GM21360 (cell line): ENCODE measurements around the gene SP8.
"Not testable (repeated sequence)": the region's sequence is repeated elsewhere in the genome, so short reads cannot be mapped to it uniquely, and the experiment has no call there.

ENCODE experiments used
- ATAC-seq: cut with Tn5 transposase; IDR thresholded peaks from one replicate; pipeline ENCODE4 v1.9.1; 2021; ENCODE audit warnings: mild to moderate bottlenecking, moderate library complexity; ENCODE audit not compliant: unreplicated experiment

SP8 gene

DNA sequence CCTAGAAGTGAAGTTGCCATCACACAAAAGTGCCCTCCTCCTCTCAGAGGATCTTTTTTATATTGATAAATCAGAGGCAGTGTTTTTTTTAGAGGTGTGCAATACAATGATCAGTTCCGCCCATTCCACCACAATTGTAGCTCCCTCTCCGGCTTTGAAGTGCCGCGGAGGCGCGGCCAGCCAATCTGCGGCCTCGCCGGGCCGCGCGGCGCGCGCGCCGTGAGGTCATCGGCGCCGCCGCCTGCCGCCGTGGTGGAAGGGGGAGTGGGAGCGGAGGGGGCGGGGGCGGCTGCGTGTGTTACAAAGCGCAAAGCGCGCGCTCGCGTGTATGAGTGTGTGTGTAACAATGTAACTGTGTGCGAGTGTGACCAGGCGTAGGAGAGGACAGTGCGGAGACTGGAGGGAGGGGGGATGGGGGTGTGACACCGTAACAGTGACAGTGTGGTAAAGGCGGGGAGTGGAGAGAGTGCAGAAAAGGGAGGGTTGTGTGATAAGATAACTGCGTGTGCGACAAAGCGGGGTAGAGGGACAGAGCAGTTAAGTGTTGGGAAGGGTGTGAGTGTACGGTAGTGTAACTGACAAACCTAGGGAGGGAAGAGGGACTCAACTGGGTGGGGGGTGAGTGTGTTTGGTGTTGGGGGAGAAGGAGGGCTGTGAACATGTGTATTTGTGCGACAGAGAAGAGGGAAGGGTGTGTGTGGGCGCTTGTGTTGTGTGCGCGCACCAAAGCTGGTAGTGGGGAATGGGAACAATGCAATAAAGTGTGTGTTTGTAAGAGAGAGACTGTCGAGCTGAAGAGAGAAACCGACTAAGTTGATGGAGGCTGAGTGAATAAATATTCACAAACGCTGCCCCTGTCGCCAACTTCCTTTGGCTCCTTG is at the start of gene SP8:
TSS of gene SP8 (minus strand) at position 108 of the 881 bp plus-strand sequence. CDS start at position 20, 88 bp downstream.
- ATAC-seq: no peak

DNA sequence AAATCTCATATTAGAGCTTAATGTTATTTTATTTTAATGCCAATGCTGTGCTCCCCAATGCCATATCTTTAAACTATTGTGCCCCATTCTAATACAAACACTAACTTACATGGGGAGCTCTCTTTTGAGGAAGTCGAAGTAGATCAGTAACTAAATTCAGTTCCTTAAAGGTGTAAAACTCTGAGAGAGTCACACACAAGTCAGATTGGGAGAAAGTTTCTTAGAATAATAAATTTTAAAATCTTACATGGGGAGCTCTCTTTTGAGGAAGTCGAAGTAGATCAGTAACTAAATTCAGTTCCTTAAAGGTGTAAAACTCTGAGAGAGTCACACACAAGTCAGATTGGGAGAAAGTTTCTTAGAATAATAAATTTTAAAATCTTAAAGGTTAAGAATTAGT is 49.7 kb upstream of the SP8 start:
- not testable (repeated sequence) for ATAC-seq

DNA sequence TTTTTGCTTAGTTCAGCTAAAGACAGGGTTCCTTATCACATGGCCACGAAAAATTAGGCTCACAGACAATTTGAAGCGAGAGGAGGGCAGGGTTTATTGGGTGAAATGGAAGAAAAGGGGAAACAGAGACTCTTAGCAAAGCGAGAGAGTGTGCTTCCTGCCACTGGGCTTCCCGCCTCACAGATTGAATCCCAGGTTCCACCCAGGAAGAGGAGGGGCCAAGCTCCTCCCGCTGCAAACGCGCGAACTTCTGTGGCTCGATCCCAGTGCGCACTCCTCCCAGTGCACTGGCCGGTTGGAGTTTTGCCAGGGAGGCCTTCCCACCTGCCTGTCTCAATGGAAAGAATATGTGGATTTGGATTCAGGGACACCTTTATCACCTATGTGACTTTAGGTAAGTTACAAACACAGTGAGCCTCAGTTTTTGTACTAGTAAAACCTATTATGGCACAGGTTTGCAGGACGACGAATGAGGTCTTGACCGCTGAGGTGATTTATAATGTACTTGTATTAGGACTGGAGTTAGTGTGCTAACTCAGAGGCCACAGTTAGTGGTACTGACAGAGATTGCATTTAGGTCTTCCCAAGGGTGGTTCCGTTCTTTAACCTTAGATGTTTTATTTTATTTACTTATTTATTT is 48.5 kb upstream of the SP8 start:
- no peak for ATAC-seq

DNA sequence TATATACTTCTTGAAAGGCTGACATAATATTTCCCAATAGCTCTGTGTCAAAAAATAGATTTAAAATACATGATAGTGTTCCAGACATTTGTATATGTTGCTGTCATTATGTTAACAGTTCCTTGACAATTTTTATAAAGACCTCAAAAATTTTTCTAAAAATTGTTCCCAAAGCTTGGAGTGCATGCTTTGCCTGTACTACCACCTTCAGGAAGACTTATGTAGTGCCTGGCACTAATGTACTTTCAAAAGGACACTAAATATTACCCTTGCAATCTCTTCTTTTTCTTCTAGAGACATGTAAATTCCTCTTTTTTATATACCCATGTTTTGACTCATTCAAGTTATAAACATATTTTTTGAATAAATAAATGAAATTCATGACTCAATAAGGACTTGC is 48.0 kb upstream of the SP8 start:
- no peak for ATAC-seq

DNA sequence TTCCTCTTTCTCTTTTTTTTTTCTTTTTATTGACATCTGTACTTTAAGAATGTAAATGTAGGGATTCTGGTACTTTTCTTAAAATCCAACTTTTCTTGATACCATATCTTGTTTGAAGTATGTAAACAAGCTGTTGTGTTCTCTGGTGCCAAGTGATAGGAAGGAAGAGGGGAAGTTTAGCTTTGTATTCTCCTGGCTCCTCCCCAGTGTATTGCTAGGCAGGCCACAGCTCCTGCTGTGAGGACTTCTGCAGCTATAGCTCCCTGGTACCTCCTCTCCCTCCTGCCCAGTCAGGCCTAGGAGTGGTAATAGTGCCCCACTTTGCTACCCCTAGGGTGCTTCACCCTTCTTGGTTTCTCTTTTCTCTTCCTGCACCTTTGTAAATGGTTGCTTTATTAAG is 45.3 kb upstream of the SP8 start:
- no peak for ATAC-seq

DNA sequence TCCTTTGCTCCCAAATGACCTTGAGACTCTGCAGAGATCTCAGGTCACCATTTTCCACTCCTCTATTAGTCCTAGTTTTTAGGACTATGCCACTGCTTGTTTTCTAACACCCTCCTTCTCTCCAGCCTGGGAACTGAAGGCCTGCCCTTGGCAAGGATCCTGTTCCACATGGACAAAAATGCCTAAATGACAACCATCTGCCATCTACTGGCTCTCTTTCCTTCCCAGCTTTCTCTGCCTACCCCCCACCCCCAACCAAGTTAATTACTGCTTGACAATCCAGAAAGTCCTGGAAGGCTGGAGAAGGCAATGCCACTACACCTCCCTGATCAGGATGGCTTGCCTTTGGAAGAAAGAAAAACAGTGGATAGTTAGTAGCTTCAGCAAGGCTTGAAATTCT is 44.8 kb upstream of the SP8 start:
- no peak for ATAC-seq

DNA sequence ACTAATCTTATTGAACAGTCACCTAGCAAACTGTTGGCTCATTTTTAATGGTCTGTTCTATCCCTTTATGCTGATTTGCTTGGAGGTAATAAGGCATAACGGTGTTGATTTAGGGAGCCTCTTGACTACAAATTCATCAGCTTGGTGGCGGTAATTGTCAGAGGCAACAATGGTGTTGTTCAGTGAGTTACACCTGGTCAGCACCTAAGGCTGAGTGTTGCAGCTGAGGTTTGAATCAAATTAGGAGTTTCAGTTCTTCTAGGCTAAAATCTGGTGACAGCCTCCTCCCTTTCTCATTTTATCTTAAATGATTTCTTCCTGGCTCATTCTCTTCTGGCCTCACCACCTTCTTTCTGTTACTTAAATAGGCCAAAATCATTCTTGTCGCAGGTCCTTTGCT is 42.3 kb upstream of the SP8 start:
- ATAC-seq: no peak

DNA sequence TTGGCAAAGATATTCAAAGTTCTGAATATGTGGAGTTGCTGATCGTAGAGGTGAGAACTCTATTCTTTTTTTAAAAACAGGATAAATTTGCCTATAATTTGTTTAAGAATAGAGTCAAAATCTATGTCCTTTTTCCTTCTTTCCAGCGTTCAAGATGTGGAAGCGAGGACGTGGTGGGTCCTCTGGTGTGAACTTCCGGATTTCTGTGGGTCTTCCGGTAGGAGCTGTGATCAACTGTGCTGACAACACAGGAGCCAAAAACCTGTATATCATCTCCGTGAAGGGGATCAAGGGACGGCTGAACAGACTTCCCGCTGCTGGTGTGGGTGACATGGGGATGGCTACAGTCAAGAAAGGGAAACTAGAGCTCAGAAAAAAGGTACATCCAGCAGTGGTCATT is 40.5 kb upstream of the SP8 start:
- ATAC-seq: no peak

DNA sequence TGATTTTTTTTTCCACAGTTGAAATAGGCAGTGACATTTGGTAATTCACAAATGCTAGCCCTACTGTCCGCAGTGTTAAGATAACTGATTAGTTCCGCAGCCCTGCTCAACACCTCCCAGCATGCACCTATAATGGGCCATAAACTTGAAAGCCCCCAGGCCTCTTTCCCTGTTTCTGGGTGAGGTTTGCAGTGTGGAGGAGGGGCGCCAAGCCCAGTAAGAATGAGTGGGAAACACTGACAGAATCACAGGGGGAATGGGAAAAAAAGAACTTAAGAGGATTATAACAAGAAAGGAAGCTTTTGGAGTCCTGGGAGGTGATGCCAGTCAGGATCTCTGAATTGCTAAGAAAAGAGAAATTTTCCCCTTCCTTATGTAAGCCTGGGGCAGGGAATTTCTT is 39.6 kb upstream of the SP8 start:
- no peak for ATAC-seq

DNA sequence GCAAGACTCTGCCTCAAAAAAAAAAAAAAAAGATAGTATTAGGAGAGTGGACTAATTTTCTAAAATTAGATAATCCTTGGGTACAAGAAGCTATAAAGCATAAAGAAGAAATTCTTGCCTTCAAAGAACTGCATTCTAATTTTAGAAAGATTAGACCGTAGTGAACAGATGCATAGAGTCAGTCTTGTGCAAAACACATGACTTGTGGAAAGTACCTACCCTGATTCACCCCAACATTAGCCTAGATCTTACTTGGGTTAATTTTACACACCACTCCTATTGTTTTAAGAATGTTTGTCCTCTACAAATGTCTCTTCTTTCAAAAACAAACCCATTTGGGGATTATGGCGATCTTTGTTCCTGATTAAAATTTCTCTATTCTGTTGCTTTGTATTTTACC is 38.9 kb upstream of the SP8 start:
- no peak for ATAC-seq

DNA sequence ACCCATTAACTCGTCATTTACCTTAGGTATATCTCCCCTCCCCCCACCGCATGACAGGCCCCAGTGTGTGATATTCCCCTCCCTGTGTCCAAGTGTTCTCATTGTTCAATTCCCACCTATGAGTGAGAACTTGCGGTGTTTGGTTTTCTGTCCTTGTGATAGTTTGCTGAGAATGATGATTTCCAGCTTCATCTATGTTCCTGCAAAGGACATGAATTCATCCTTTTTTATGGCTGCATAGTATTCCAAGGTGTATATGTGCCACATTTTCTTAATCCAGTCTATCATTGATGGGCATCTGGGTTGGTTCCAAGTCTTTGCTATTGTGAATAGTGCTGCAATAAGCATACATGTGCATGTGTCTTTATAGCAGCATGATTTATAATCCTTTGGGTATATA is 34.7 kb upstream of the SP8 start:
- ATAC-seq: not testable (repeated sequence)

DNA sequence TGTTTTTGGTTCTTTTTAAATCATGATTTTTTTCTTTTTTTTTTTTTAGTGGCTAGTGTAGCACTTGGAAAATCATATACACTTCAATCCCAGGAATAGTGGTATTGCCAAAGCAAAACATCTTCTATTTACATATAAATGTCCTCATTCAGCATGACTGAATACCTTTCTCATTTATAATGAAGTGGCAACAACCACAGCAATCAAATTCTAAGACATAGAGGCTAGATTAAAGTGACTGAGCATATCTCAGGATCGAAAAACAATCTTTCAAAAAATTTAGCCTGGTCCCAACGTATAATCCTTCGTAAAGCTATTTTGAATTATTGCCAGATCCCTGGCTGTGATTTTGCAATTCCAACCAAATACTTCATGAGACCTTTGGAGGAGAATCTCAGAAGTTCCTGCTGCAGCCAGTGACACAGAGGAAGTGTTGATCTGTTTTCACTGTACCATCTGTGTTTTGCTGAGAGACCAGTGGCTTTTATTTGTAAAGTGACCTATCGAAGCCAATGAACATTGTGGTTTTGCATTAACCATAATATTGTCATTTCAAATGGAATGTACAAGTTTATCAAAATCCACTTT is 29.8 kb upstream of the SP8 start:
- no peak for ATAC-seq

DNA sequence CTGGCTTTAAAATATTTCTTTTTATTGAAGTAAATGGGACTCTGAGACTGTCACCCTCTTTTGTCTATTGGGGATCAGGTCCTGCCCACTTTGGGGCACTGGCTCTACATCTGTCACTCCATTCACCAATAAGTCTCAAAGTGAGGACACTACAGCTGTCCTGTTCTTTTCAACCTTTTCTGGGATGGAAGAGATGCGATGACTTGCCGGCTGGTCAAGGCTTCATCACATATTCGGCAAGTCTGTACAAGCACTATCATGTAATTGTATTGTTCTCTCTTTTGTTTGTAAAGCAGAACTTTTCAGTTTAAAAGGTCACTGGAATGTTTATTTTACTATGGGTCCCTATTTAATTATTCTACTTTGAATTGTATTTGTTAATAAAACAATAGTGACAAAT is 17.7 kb upstream of the SP8 start:
- no peak for ATAC-seq

DNA sequence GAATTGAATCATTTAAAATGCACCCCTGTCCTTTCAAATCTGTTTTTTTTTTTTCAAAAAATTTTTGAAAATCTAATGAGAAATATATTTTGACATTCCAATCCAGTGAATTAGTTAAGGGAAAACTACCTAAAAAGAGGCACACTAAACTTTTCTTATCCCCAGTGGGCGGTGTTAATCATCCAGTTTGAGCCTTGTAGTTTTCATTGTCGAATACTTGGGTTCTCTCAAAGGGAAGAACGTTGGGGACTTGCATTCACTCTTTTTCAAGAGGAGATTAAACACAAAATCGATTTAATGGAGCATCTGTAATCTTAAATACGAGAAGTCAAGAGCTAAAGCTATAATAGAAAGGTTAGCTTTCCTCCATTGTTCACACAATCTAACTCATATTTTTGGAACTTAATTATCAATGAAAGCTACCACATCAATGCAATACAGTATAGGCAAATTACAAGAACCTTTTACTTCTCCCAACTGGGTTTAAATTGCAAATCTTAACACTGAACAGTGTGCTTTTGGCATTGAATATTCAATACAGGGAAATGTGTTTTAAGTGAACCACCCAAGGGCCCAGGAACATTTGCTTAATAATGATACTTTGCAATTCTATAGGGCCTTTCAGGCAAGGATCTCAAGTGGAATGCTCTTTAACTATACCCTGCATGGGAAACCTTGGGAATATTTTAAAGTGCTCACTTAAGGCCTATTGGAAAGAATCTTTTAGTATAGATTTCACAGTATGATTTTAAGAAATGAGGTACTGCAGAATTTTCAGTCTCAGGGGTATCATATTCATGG is 13.1 kb upstream of the SP8 start:
- no peak for ATAC-seq

DNA sequence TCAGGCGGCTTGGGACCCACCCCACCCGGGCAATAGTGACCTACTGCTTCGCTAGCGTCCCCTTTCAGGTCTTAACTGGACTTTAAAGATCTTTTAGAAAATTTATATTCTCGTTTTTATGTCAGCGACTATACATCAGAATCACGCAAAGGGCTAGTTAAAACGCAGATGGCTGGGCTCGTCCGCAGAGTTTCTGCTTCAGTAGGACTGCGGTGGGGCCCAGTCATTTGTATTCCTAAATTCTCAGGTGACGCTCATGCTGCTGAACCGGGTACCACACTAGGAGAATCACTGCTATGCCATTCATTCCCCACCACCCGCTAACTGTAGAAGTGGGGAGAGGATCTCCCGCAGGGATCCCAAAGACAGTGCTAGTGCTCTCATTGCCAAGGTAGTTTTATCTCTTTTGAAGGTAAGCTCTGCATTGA is 12.0 kb upstream of the SP8 start:
- no peak for ATAC-seq

DNA sequence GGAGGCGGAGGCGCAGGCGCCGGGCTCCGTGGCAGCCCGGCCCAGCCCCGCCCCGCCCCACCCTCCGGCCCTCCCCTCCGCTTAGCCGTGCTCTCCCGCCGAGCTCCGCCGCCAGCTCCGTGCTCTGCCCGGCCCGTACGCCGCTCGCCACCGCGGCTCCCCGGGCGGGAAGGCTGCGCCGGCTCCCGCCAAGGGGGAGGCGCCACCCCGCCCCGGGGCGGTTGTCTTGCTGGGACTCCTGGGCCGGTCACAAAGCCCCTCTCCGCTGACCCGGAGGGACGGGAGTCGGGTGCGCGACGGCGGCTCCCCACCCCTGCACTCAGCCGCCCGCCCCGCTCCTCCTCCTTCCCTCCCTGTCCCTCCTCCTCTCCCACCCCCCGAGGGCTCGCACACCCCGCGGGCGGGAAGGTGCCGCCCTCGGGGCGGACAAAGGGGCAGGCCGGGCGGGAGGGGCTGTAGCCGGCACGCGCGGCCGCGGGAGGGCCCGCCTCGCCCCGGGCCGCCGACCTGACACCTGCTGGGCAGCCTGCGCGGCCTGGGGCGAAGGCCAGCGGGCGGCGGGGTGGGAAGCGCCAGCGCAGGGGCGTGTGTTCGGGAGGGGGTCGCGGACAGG is 11.5 kb upstream of the SP8 start:
- ATAC-seq: peak; percentile 86

DNA sequence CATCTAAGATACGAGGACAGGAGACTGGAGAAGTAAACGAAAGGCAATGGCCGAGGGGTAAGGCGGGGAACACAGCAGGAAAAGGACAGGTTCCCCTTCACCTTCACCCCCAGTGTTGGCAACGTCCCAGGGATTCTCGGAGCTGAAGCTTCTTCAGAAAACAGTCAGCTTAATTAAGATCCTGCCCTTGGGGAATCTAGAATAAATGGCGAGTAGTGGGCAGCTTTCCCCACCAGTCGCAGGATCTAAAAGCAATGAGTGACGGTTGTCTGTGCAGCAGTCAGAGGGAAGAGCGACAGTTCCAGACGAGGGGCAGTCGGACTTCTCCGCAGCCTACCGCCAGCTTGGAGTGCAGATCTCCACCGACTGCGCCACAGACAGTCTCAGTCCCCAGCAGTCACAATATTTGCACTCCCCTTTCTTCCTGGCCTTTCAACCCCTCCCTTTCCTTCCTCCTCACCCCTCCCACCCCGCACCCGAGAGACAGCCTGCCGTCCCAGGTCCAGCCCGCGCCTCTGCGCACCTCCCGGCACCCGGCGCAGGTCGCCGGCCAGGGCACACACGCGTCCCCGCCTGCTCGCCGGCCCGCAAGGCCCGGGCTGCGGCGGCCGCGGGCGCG is 10.9 kb upstream of the SP8 start:
- ATAC-seq: peak; percentile 56

DNA sequence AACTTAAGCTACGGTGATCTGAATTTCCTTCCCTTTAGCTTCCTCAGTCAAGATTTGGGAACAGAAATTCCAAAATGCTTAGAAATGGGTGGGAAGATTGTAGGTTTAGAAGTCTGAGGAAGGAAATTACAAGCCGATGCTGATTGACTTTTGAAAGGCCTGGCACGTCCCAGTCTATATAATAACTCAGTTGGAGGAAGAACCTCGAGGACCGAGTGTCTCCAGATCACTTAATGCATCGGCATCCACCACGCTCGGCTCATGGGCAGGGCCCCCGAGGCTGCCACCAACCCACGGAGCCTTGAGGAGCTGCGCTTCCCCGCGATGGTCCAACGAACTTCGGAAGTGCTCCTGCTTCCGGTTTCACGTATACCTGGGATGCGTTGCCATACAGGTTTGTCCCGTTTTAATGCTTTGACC is 10.4 kb upstream of the SP8 start:
- ATAC-seq: no peak

DNA sequence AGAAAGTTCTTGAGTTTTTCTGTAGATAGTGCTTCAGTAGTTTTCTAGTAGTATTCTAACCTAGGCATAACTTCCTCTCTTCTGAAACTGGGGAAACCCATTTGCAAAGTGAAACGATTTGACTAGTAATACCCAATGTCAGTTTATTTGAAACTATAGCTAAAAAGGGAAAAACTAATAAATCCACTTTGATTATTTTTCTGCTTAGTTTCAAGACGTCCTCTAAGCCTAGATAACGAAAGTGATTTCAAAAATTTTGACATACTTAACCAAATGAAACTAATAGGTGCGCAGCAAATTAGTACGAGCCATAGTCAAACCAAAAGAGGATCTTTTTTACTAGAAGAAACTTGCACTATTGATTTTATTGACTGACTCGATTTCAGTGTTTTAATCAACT is 9.8 kb upstream of the SP8 start:
- no peak for ATAC-seq

DNA sequence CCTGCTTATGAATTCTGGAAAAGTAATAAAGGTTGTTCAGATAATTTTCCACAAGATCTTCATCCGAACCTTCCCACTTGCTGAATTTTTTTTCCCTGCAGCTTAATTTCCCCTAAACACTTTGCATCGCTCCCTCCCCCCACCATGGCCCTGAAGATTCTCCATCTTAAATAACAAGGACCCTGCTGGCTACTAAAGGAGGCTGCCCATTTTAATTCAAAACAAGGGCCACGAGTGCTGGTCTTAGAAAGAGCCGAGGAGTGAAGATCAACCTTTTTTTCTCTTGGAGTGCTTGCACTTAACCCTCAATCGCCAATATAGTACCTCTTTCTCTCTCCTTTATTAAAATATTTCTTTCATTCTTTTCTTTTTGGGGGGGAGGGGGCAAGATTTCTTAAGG is 9.2 kb upstream of the SP8 start:
- ATAC-seq: no peak
